OCI-LY7 (cell line): ENCODE measurements around the gene POLR2M. TPM values are rescaled to one million over a fixed set of nuclear protein-coding genes. Genes with fewer than 3 reads are reported as not detected.

Source experiments
- BruUV-seq: library from RNA; stranded (reverse); fragments of 400-500 nt; replicated peaks from 2 replicates; lab custom pipeline; 2021; lab: Mats Ljungman, UMichigan
- CTCF ChIA-PET: fragments of 300-600 bp; sonication (Branson Sonifier 250); formaldehyde crosslinking; loops from one replicate; lab custom pipeline; 2022; ENCODE audit warnings: antibody characterized with exemption; ENCODE audit not compliant: unreplicated experiment; lab: Charles Lee
- POLR2A ChIA-PET: fragments of 300-600 bp; sonication (Branson Sonifier 250); formaldehyde crosslinking; loops from one replicate; lab custom pipeline; 2022; ENCODE audit warnings: antibody characterized with exemption; lab: Charles Lee
- DNase-seq: peaks from one replicate; pipeline ENCODE4 v3.0.0-alpha.2; 2015; ENCODE audit warnings: low spot score
- H2AFZ ChIP-seq: fragments of 200-600 bp; sonication (generic), shearing (Covaris generic); 2 replicates; pipeline ENCODE4 v1.6.1; 2014; ENCODE audit warnings: mild to moderate bottlenecking, antibody characterized with exemption, low read length, moderate library complexity
- H3K27ac ChIP-seq: fragments of 200-600 bp; sonication (generic); 2 replicates; pipeline ENCODE4 v1.5.1; 2014; ENCODE audit warnings: mixed run types, low read depth, mild to moderate bottlenecking, moderate library complexity, low read length, inconsistent platforms; ENCODE audit not compliant: poor library complexity, severe bottlenecking
- H3K36me3 ChIP-seq: fragments of 200-600 bp; sonication (generic); 2 replicates; pipeline ENCODE4 v1.6.1; 2014; ENCODE audit warnings: mild to moderate bottlenecking, antibody characterized with exemption, low read length, moderate library complexity, mixed read lengths; ENCODE audit not compliant: insufficient read depth
- H3K4me1 ChIP-seq: fragments of 200-600 bp; sonication (generic); 2 replicates; pipeline ENCODE4 v1.5.1; 2014; ENCODE audit warnings: mild to moderate bottlenecking, low read length; ENCODE audit not compliant: insufficient read depth, poor library complexity, severe bottlenecking
- H3K4me2 ChIP-seq: fragments of 200-600 bp; sonication (generic); 2 replicates; pipeline ENCODE4 v1.6.1; 2014; ENCODE audit warnings: mild to moderate bottlenecking, low read length
- H3K4me3 ChIP-seq: fragments of 200-600 bp; sonication (generic); 2 replicates; pipeline ENCODE4 v1.5.1; 2014; ENCODE audit warnings: mild to moderate bottlenecking, low read depth, low read length; ENCODE audit not compliant: poor library complexity, severe bottlenecking
- H3K79me2 ChIP-seq: fragments of 200-600 bp; sonication (generic); 2 replicates; pipeline ENCODE4 v1.6.1; 2016; ENCODE audit warnings: low read depth, mild to moderate bottlenecking, low read length, moderate library complexity, mixed read lengths; ENCODE audit not compliant: insufficient read depth
- H3K9me2 ChIP-seq: fragments of 200-600 bp; sonication (generic); 2 replicates; pipeline ENCODE4 v1.6.1; 2016; ENCODE audit warnings: mild to moderate bottlenecking, low read length, mixed read lengths; ENCODE audit not compliant: insufficient read depth
- H3K9me3 ChIP-seq: fragments of 200-600 bp; sonication (generic); 2 replicates; pipeline ENCODE4 v1.6.1; 2014; ENCODE audit warnings: mild to moderate bottlenecking, mixed run types, low read length, mixed read lengths
- H4K20me1 ChIP-seq: fragments of 200-600 bp; sonication (generic); 2 replicates; pipeline ENCODE4 v1.6.1; 2014; ENCODE audit warnings: mild to moderate bottlenecking, antibody characterized with exemption, low read length, moderate library complexity, mixed read lengths; ENCODE audit not compliant: insufficient read depth
- EZH2phosphoT487 ChIP-seq: fragments of 200-600 bp; sonication (generic); IDR thresholded peaks from 2 replicates; pipeline ENCODE4 v1.6.1; 2018; ENCODE audit warnings: low read depth, borderline replicate concordance, mild to moderate bottlenecking, mixed run types, antibody characterized with exemption, low read length, moderate library complexity, mixed read lengths
- intact Hi-C: fragments of 100-400 bp; cut with micrococcal nuclease; formaldehyde crosslinking; loops from one replicate; pipeline ENCODE4 v1.10.0; 2022; ENCODE audit not compliant: unreplicated experiment
- total RNA-seq, 2 experiments: library from RNA; depleted of rRNA in 1 of 2; stranded (reverse); fragments of >200 nt in 1 of 2; shearing (Covaris generic) in 1 of 2; gene quantifications; 2 replicates each; pipeline ENCODE4 v1.2.3, GENCODE V29; 2014 to 2022
- TF ChIP-seq, protein P1 (sequence below): fragments of 200-600 bp; sonication (generic); conservative IDR thresholded peaks from 2 replicates; pipeline ENCODE4 v1.5.1; 2014; ENCODE audit warnings: mild to moderate bottlenecking, antibody characterized with exemption, low read length, moderate library complexity, mixed read lengths

Gene POLR2M
- total RNA-seq, 2 experiments from 2014 or later = 77.6 to 154 TPM

GRCh38 chr15:57730876-57731275 is 24.4 kb downstream of the POLR2M start:
- intact Hi-C loops = no loop called here

DNA sequence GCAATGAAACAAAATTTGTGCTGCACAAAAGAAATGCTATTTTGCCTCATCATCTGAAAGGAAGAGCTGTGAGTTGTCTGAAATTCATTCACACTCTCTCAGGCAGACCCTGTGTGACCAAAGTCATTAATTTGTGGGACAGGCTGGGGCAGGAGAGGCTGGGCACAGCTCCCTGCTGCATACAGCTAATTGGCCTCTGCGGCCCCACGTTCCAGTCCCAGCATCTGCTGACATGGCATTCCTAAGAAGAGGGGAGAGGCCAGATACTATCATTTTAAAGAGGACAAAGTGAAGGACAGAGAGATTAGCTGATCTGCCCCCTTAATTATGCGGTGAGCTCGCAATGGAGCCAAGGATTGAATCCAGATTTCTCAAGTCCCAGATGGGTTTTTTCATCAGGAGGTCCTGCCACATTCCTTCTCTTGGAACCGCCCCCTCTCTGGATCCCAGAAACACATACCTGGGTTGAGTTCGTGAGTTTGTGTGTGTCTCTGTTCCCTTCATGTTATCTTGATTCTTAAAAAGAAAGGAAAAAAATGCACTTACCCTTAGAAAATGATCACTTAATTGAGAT is 25.1 kb downstream of the POLR2M start:
- Histone ChIP-seq H3K36me3 (no peaks in the 10 kb centered on the region), H3K27ac (no peak overlapping the region), H3K79me2 (no peaks in the 10 kb centered on the region), H3K9me3 (no peaks in the 10 kb centered on the region), H3K4me2 (no peak overlapping the region), H4K20me1 (no peaks in the 10 kb centered on the region), H3K9me2 (no peaks in the 10 kb centered on the region), H3K4me1 (no peaks in the 10 kb centered on the region), H2AFZ (no peak overlapping the region), H3K4me3 (no peak overlapping the region)
- intact Hi-C loops = no loop called here
- ChIA-PET POLR2A (interaction anchor here (0.7 kb wide), 2 partner anchors 30 to 62 kb away, joined by 3 to 6 read pairs; no protein-coding TSS in a partner anchor), CTCF (no interaction called here)
- DNase-seq = no peak
- BruUV-seq = no TSS peak
- no peak for TF ChIP-seq EZH2phosphoT487
- TF ChIP-seq, protein P1, sequence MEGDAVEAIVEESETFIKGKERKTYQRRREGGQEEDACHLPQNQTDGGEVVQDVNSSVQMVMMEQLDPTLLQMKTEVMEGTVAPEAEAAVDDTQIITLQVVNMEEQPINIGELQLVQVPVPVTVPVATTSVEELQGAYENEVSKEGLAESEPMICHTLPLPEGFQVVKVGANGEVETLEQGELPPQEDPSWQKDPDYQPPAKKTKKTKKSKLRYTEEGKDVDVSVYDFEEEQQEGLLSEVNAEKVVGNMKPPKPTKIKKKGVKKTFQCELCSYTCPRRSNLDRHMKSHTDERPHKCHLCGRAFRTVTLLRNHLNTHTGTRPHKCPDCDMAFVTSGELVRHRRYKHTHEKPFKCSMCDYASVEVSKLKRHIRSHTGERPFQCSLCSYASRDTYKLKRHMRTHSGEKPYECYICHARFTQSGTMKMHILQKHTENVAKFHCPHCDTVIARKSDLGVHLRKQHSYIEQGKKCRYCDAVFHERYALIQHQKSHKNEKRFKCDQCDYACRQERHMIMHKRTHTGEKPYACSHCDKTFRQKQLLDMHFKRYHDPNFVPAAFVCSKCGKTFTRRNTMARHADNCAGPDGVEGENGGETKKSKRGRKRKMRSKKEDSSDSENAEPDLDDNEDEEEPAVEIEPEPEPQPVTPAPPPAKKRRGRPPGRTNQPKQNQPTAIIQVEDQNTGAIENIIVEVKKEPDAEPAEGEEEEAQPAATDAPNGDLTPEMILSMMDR = no peak

More at GRCh38 chr15:57730876-57731275, 24.4 kb downstream of the POLR2M start:
- no peak overlapping the region for H3K27ac ChIP-seq
- BruUV-seq = no TSS peak
- H3K4me1 ChIP-seq = no peaks in the 10 kb centered on the region
- CTCF ChIA-PET = no interaction called here
- H3K36me3 ChIP-seq = no peaks in the 10 kb centered on the region
- H3K9me2 ChIP-seq = no peaks in the 10 kb centered on the region
- no peaks in the 10 kb centered on the region for H4K20me1 ChIP-seq
- POLR2A ChIA-PET = no interaction called here
- no peaks in the 10 kb centered on the region for H3K79me2 ChIP-seq
- no peak for TF ChIP-seq EZH2phosphoT487
- TF ChIP-seq, protein P1 = no peak
- no peak for DNase-seq
- no peak overlapping the region for H3K4me3 ChIP-seq
- no peak overlapping the region for H2AFZ ChIP-seq
- no peaks in the 10 kb centered on the region for H3K9me3 ChIP-seq
- H3K4me2 ChIP-seq = no peak overlapping the region

GRCh38 chr15:57732526-57733331 is 26.2 kb downstream of the POLR2M start:
- BruUV-seq = no TSS peak
- Histone ChIP-seq H3K9me2 (no peaks in the 10 kb centered on the region), H4K20me1 (no peaks in the 10 kb centered on the region), H3K4me2 (no peak overlapping the region), H3K27ac (no peak overlapping the region), H3K4me3 (no peak overlapping the region), H3K9me3 (no peaks in the 10 kb centered on the region), H3K4me1 (no peaks in the 10 kb centered on the region), H3K79me2 (no peaks in the 10 kb centered on the region), H2AFZ (no peak overlapping the region), H3K36me3 (no peaks in the 10 kb centered on the region)
- intact Hi-C loops = no loop called here
- POLR2A ChIA-PET = interaction anchor here (0.7 kb wide), 1 partner anchor 29 kb away, joined by 6 read pairs; no protein-coding TSS in a partner anchor
- peak; percentile 52 for DNase-seq
- TF ChIP-seq, protein P1 = peak; percentile 99
- no peak for TF ChIP-seq EZH2phosphoT487
- CTCF ChIA-PET = no interaction called here
